K562 (cell line): ENCODE data around the gene SEMA3C. TPM values are rescaled to one million over a fixed set of nuclear protein-coding genes. Genes with fewer than 3 reads are reported as not detected.

Experiments used
- ATAC-seq: fragments of 200-7000 bp; cut with Tn5 transposase; 3 replicates; pipeline ENCODE4 v1.9.1; 2020; ENCODE audit warnings: moderate library complexity
- BruUV-seq: library from RNA; stranded (reverse); fragments of 400-500 nt; replicated peaks from 2 replicates; lab custom pipeline; 2021; lab: Mats Ljungman, UMichigan
- CTCF ChIA-PET: fragments of 300-600 bp; formaldehyde crosslinking; extraction: SDS; loops from one replicate; lab custom pipeline; 2021; ENCODE audit warnings: low intra/inter-chr PET ratio; lab: Yijun Ruan, JAX
- POLR2A ChIA-PET: fragments of 300-600, 350-650 bp; sonication (Branson Sonifier 250); formaldehyde crosslinking; extraction: SDS; loops from one replicate; lab custom pipeline; 2021; ENCODE audit warnings: antibody characterized with exemption, inconsistent platforms; lab: Yijun Ruan, JAX
- DNase-seq, 4 experiments: peaks; one replicate each; pipeline versions ENCODE4 v3.0.0 to v3.0.0-alpha.2; 2011 to 2018; ENCODE audit warnings: low spot score in 3 of 4, mixed read lengths in 3 of 4; ENCODE audit errors: extremely low read depth in 1 of 4
- FAIRE-seq: peaks from 2 replicates; lab custom pipeline; 2011; peaks lifted over from hg19 to GRCh38; lab: Jason Lieb, UNC
- H2AFZ ChIP-seq: 2 replicates; pipeline ENCODE4 v1.6.0; 2011; ENCODE audit warnings: low read depth, low read length, control low read depth, inconsistent platforms
- H3K27ac ChIP-seq: fragments of 200-600 bp; 3 replicates; pipeline ENCODE4 v1.8.0; 2011; ENCODE audit warnings: low read depth, mild to moderate bottlenecking, control low read depth, inconsistent platforms, low read length, moderate library complexity, mixed read lengths; ENCODE audit errors: extremely low read depth
- H3K27me3 ChIP-seq, 2 experiments: fragments of 300-600 bp in 1 of 2; 2 replicates in 1 of 2; 3 replicates in 1 of 2; pipeline versions ENCODE4 v1.6.0 to v1.8.0; 2011; ENCODE audit warnings: inconsistent platforms in 2 of 2, low read length in 2 of 2, mild to moderate bottlenecking in 1 of 2, mixed read lengths in 1 of 2, moderate library complexity in 1 of 2; ENCODE audit not compliant: control insufficient read depth in 2 of 2, insufficient read depth in 2 of 2
- H3K36me3 ChIP-seq: fragments of 300-600 bp; 3 replicates; pipeline ENCODE4 v1.8.0; 2011; ENCODE audit warnings: mild to moderate bottlenecking, low read length, inconsistent platforms; ENCODE audit not compliant: control insufficient read depth, insufficient read depth
- H3K4me1 ChIP-seq, 2 experiments: fragments of 200-600 bp in 1 of 2; replicated peaks in 1 of 2; 2 replicates in 1 of 2; 3 replicates in 1 of 2; pipeline versions ENCODE4 v1.5.1 to v1.8.0; 2011; ENCODE audit warnings: inconsistent platforms in 2 of 2, low read length in 2 of 2, mild to moderate bottlenecking in 1 of 2, mixed read lengths in 1 of 2, moderate library complexity in 1 of 2; ENCODE audit not compliant: control insufficient read depth in 2 of 2, insufficient read depth in 2 of 2
- H3K4me2 ChIP-seq: 2 replicates; pipeline ENCODE4 v1.6.1; 2011; ENCODE audit warnings: low read length, control low read depth, inconsistent platforms, mixed read lengths; ENCODE audit not compliant: insufficient read depth
- H3K4me3 ChIP-seq: fragments of 200-600 bp; sonication (generic), shearing (Covaris generic); 2 replicates; pipeline ENCODE4 v1.5.1; 2016; ENCODE audit warnings: control low read depth, inconsistent platforms
- H3K79me2 ChIP-seq: fragments of 200-600 bp; 3 replicates; pipeline ENCODE4 v1.8.0; 2011; ENCODE audit warnings: low read length, inconsistent platforms; ENCODE audit not compliant: control insufficient read depth, insufficient read depth
- H3K9ac ChIP-seq, 2 experiments: 2 replicates each; pipeline versions ENCODE4 v1.6.0 to v1.6.1; 2011; ENCODE audit warnings: low read depth in 2 of 2, low read length in 2 of 2, control low read depth in 1 of 2, inconsistent platforms in 1 of 2, mild to moderate bottlenecking in 1 of 2, mixed read lengths in 1 of 2; ENCODE audit not compliant: insufficient read depth in 1 of 2
- H3K9me1 ChIP-seq: one replicate; pipeline ENCODE4 v1.6.0; 2011; ENCODE audit warnings: inconsistent platforms, mild to moderate bottlenecking, low read length, moderate library complexity; ENCODE audit not compliant: control insufficient read depth, insufficient read depth
- H3K9me3 ChIP-seq: replicated peaks from 2 replicates; pipeline ENCODE4 v1.5.1; 2011; ENCODE audit warnings: low read depth, low read length, inconsistent platforms; ENCODE audit not compliant: control insufficient read depth, insufficient read depth
- H4K20me1 ChIP-seq: replicated peaks from 2 replicates; pipeline ENCODE4 v1.6.1; 2011; ENCODE audit warnings: low read length, inconsistent platforms, mixed read lengths; ENCODE audit not compliant: control insufficient read depth, insufficient read depth
- FOXK1 ChIP-seq: sonication (generic); formaldehyde crosslinking; IDR thresholded peaks from 2 replicates; pipeline ENCODE4 v1.8.0; 2022; ENCODE audit warnings: missing genetic modification reagents, mild to moderate bottlenecking, borderline replicate concordance
- GTF2F1 ChIP-seq: IDR thresholded peaks from 2 replicates; pipeline ENCODE4 v1.6.1; 2011; ENCODE audit warnings: low read depth, low read length, improper control_type of control experiment
- HMG20A ChIP-seq: fragments of 450-650 bp; formaldehyde crosslinking; conservative IDR thresholded peaks from 2 replicates; pipeline ENCODE4 v1.4.0; 2020; ENCODE audit warnings: mild to moderate bottlenecking, mixed read lengths
- NUFIP1 ChIP-seq: fragments of 450-650 bp; IDR thresholded peaks from 2 replicates; pipeline ENCODE4 v1.6.1; 2018; ENCODE audit not compliant: partially characterized antibody
- POLR2G ChIP-seq: fragments of 200-400 bp; formaldehyde crosslinking; IDR thresholded peaks from 2 replicates; pipeline ENCODE4 v1.6.1; 2017; ENCODE audit warnings: low read depth, mild to moderate bottlenecking, antibody characterized with exemption, low read length, moderate library complexity
- RBM39 ChIP-seq: fragments of 200-400 bp; formaldehyde crosslinking; optimal IDR thresholded peaks from 2 replicates; pipeline ENCODE3; 2018; ENCODE audit warnings: low read depth, low read length
- SP2 ChIP-seq: IDR thresholded peaks from 2 replicates; pipeline ENCODE4 v1.6.1; 2011; ENCODE audit warnings: mild to moderate bottlenecking, low read depth, low read length, moderate library complexity; ENCODE audit not compliant: poor library complexity, severe bottlenecking; ENCODE audit errors: extremely low read depth
- ZNF398 ChIP-seq: fragments of 250-450 bp; sonication (Bioruptor Pico); IDR thresholded peaks from 2 replicates; pipeline ENCODE4 v1.8.0; 2021; ENCODE audit warnings: moderate library complexity, mild to moderate bottlenecking, inconsistent platforms
- ZNF408 ChIP-seq: fragments of 250-450 bp; sonication (Bioruptor Pico); IDR thresholded peaks from 2 replicates; pipeline ENCODE4 v1.4.0; 2020; ENCODE audit warnings: low read depth, mild to moderate bottlenecking, moderate library complexity
- ZNF551 ChIP-seq: fragments of 250-450 bp; sonication (Bioruptor Pico); IDR thresholded peaks from 2 replicates; pipeline ENCODE4 v1.5.0; 2021; ENCODE audit warnings: mild to moderate bottlenecking, moderate library complexity
- WGBS: fragments of 100-300 bp; shearing (Covaris generic); methylation state at CpG from one replicate; pipeline ENCODE4 v1.1.6; 2016; ENCODE audit warnings: low coverage, mixed read lengths; ENCODE audit not compliant: insufficient coverage; ENCODE audit errors: missing lambda C conversion rate; 5-methylcytosine and 5-hydroxymethylcytosine counted together
- in situ Hi-C: fragments of 300-500 bp; cut with MboI; formaldehyde crosslinking; loops from 4 replicates; pipeline ENCODE4 v1.15.0; 2018; ENCODE audit warnings: inconsistent platforms, mixed read lengths
- intact Hi-C: fragments of 100-400 bp; cut with micrococcal nuclease; formaldehyde crosslinking; loops from 2 replicates; pipeline ENCODE4 v1.14.2; 2022
- polyA plus RNA-seq, 8 experiments: library from polyadenylated mRNA; depleted of rRNA in 4 of 8; stranded (reverse) in 5 of 8; unstranded in 3 of 8; fragments of >200 nt; fragmentation: Nextera tagmentation in 2 of 8; fragmentation: Illumina TruSeq in 1 of 8; extraction: Ambion mirVana in 2 of 8; extraction: Trizol in 1 of 8; gene quantifications; 2 replicates each; pipeline versions ENCODE4 v1.2.1 to v1.2.3, GENCODE V29; 2011 to 2014; ENCODE audit warnings: inconsistent platforms in 1 of 8, missing spikeins in 1 of 8
- total RNA-seq, 7 experiments: library from RNA; depleted of rRNA in 6 of 7; stranded (reverse); fragments of >200 nt in 6 of 7; fragmentation: Illumina TruSeq in 2 of 7; extraction: Trizol in 2 of 7; gene quantifications; 2 replicates each; pipeline versions ENCODE4 v1.2.1 to v1.2.3, GENCODE V29; 2011 to 2021; ENCODE audit warnings: low replicate concordance in 1 of 7
- TF ChIP-seq, protein P1 (sequence below): sonication (generic); IDR thresholded peaks from 2 replicates; pipeline ENCODE4 v1.6.1; 2016
- TF ChIP-seq, protein P2 (sequence below): fragments of 250-450 bp; sonication (Bioruptor Pico); IDR thresholded peaks from 2 replicates; pipeline ENCODE4 v1.5.0; 2021

SEMA3C gene
- total and polyA plus RNA-seq, 9 of the 15 experiments (the other 6 are each of a cell fraction or from before 2014, with no cell fraction given): 0.04 to 0.36 (median 0.12) TPM; not detected in 3

- FAIRE-seq (no peak), ATAC-seq (no peak), DNase-seq (no peak)
- Histone ChIP-seq H4K20me1 (no peaks in the 10 kb centered on the region), H2AFZ (no peak overlapping the region), H3K4me1 (no peaks in the 10 kb centered on the region), H3K79me2 (no peaks in the 10 kb centered on the region), H3K4me3 (no peak overlapping the region), H3K9me1 (no peaks in the 10 kb centered on the region), H3K36me3 (no peaks in the 10 kb centered on the region), H3K9ac (no peak overlapping the region), H3K9me3 (no peaks in the 10 kb centered on the region), H3K4me2 (no peak overlapping the region), H3K27me3 (no peaks in the 10 kb centered on the region), H3K27ac (no peak overlapping the region)
- WGBS: 24% methylated on average over 4 of the region's 4 CpGs
- in situ Hi-C loops: no loop called here
- intact Hi-C loops: no loop called here
- TF ChIP-seq GTF2F1 (no peak), ZNF551 (CRISPR knock-in tag) (no peak), ZNF408 (CRISPR knock-in tag) (no peak), SP2 (no peak), ZNF398 (CRISPR knock-in tag) (no peak), HMG20A (CRISPR knock-in tag) (no peak), RBM39 (no peak), NUFIP1 (no peak), POLR2G (no peak), FOXK1 (CRISPR knock-in tag) (no peak)
- TF ChIP-seq, protein P1, sequence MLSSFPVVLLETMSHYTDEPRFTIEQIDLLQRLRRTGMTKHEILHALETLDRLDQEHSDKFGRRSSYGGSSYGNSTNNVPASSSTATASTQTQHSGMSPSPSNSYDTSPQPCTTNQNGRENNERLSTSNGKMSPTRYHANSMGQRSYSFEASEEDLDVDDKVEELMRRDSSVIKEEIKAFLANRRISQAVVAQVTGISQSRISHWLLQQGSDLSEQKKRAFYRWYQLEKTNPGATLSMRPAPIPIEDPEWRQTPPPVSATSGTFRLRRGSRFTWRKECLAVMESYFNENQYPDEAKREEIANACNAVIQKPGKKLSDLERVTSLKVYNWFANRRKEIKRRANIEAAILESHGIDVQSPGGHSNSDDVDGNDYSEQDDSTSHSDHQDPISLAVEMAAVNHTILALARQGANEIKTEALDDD: no peak
- TF ChIP-seq, protein P2, sequence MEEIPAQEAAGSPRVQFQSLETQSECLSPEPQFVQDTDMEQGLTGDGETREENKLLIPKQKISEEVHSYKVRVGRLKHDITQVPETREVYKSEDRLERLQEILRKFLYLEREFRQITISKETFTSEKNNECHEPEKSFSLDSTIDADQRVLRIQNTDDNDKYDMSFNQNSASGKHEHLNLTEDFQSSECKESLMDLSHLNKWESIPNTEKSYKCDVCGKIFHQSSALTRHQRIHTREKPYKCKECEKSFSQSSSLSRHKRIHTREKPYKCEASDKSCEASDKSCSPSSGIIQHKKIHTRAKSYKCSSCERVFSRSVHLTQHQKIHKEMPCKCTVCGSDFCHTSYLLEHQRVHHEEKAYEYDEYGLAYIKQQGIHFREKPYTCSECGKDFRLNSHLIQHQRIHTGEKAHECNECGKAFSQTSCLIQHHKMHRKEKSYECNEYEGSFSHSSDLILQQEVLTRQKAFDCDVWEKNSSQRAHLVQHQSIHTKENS (CRISPR knock-in tag): no peak
- no TSS peak for BruUV-seq
- ChIA-PET POLR2A (interaction anchor here (0.6 kb wide), 1 partner anchor 416 kb away, joined by 3 read pairs; no protein-coding TSS in a partner anchor), CTCF (no interaction called here)
Observed at GRCh38 chr7:80895056-80895455, 23.8 kb downstream of the SEMA3C start.
